ENCODE measurements around the gene TNFRSF11A. TPM values are rescaled to one million over a fixed set of nuclear protein-coding genes. Genes with fewer than 3 reads are reported as not detected.

TNFRSF11A gene
- total RNA-seq, 2 donors from 2014 or later = 56.2 to 83.3 TPM

DNA sequence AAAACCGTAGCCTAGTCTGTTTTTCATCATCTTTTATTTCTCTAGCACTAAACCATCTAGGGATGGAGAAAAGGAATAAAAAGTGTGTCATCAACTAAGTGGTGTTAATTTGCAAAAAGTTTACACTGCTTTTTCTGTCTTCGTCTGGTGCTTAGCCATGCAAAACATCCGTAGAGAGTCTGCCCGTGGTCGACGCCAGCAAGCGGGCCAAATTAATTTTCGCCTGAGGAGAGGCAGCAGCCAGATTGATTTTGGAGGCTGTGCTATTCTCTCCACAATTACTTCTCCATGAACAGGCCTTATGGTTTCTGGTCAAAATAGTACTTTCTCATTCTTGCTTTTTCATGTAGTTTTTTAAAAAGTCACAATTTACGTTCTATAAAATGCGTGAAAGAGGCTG lies 46.3 kb downstream of the TNFRSF11A start:
- intact Hi-C loops (cut with DNase I, micrococcal nuclease) = no loop called here
- no peak for ATAC-seq
- no peak for DNase-seq

DNA sequence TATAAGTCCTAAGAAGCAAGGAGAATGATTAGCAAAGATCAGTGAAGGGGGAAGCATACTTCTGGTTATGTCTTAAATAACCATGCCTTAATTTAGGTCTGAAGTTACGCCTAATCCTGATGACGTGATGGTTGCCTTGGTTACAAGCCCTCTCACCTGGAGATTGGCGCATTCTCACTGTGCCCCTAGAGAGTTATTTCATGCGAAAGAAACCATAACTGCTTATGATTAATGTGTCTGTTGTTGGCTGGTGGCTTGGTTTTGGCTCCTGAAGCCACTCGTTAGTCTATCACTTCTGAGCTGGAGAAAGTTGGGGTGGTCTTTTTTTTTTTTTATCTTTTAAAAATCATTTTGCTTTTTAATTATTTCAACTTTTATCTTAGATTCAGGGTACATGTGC lies 47.0 kb downstream of the TNFRSF11A start:
- no peak for ATAC-seq
- intact Hi-C loops (cut with DNase I, micrococcal nuclease) = no loop called here
- DNase-seq = no peak

DNA sequence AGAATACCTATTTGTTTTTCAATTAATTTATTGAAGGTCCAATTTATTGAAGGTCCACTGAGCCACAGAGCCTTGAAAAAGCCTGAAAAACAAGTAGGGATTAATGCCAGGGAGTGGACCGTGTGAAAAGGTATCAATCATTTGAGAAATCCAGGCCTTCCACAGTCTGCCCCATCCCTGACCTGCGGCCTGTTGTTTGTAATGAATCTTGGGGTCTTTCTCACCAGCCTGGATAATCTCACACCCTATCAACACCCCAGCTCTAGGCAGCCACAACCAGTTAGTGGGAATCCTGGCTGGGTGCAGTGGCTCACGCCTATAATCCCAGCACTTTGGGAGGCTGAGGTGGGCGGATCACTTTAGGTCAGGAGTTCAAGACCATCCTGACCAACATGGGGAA lies 47.8 kb downstream of the TNFRSF11A start:
- DNase-seq (no peak), ATAC-seq (no peak)
- intact Hi-C loops (cut with DNase I, micrococcal nuclease) = no loop called here

DNA sequence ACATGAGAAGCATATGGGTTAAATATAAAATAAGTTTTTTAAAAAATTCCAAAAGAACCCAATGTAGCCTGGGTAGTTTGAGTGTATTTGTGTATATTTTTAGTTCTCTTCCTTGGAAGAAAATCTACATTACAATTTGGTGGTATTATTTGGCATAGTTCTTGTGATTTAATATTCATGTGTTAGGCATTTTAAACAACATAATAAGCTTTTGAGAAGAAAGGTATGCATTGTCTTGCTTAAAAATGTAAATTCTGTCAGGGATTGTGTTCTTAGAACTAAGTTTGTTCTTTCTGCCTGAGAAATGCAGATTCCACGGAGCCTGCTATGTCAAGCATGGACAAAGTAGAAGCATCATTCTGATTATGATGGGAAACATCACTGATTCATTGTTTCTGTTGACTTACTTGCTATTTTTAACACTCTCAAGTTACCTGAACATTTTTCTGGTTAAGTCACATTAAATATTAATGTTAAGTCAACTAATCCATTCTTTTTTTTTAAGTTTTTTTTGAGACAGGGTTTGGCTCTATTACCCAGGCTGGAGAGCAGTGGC lies 49.4 kb downstream of the TNFRSF11A start:
- DNase-seq (no peak), ATAC-seq (no peak)
- intact Hi-C loops (cut with DNase I, micrococcal nuclease) = no loop called here

DNA sequence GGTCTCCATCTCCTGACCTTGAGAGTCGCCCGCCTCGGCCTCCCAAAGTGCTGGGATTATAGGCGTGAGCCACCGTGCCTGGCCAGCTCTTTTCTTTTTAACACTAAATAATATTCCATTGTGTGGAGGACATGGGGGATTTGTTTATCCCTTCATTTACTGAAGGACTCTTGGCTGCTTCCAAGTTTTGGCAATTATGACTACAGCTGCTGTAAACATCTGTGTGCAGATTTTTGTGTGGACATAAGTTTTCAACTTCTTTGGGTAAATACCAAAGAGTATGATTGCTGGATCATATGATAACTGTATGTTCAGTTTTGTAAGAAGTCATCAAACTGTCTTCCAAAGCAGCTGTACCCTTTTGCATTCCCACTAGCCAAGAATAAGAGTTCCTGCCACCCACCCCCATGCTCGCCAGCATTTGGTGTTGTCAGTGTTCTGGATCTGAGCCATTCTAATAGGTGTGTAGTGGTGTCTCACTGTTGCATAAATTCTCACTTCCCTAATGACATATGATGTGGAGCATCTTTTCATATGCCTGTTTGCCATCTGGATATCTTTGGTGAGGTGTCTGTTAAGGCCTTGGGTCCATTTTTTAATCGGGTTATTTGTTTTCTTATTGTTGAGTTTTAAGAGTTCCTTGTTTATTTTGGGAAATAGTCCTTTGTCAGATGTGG lies 52.2 kb downstream of the TNFRSF11A start:
- DNase-seq (no peak), ATAC-seq (no peak)
- intact Hi-C loops (cut with DNase I, micrococcal nuclease) = no loop called here

DNA sequence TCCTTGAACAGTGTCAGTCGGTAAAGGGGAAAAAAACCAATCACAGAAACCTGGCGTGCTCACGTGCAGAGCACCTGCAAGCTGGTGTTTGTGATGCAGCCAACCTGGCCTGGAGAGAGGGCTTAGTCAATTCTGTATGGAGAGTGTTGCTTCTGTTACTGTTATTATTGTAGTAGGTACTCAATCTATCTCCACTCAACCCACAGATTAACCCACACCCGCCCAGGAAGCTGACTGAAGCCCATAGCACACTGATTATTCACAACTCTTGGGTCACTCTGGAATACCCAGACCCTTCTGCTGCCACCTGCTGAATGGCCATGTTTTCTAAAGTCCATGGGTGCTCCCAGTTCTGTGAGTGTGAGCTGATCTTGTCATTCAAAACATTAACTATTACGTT lies 53.9 kb downstream of the TNFRSF11A start:
- DNase-seq (no peak), ATAC-seq (no peak)
- intact Hi-C loops (cut with DNase I, micrococcal nuclease) = no loop called here

DNA sequence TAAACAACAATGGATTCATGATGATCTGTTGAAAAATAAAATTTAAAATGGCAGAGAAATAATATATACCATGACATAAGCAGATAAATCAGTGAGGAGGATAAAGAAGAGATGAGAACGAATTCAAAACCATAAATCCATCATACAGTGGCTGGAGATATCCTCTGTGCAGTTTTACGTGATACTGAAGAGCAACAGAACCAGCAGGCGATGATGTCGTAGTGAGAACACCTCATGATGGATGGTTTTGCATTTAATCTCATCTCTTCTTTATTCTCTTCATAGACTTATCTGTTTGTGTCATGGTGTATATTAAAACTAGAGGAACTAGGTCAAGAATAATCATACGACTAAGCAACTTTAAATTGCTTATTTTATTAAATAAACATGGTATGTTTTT lies 56.3 kb downstream of the TNFRSF11A start:
- intact Hi-C loops (cut with DNase I, micrococcal nuclease) = no loop called here
- no peak for DNase-seq
- ATAC-seq = no peak

DNA sequence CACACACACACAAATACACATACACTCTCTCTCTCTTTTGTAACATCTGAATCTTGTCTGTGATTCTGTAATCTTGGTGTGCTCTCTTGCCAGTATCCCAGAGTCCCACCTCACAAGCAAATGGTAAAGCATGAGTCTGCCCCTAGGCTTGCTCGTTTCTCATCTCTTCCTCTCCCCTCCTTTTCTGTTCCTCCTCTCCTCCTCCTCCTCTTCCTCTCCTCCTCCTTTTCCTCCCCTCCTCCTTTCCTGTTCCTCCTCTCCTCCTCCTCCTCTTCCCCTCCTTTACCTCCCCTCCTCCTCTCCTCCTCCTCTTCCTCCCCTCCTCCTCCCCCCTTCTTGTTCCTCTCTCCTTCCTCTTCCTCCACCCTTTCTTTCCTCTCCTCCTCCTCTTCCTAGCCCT lies 59.0 kb downstream of the TNFRSF11A start:
- intact Hi-C loops (cut with DNase I, micrococcal nuclease) = no loop called here
- ATAC-seq (no peak), DNase-seq (no peak)

DNA sequence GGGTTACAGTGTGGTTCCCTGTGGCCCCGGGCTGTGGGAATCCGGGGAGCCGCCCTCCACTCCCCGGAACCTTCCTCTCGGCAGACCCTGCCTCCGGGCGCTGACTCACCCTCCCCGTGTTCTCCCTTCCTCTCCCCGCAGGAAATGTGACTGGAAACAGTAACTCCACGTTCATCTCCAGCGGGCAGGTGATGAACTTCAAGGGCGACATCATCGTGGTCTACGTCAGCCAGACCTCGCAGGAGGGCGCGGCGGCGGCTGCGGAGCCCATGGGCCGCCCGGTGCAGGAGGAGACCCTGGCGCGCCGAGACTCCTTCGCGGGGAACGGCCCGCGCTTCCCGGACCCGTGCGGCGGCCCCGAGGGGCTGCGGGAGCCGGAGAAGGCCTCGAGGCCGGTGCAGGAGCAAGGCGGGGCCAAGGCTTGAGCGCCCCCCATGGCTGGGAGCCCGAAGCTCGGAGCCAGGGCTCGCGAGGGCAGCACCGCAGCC lies 59.5 kb downstream of the TNFRSF11A start:
- DNase-seq = no peak
- intact Hi-C loops (cut with DNase I, micrococcal nuclease) = no loop called here
- ATAC-seq = no peak

DNA sequence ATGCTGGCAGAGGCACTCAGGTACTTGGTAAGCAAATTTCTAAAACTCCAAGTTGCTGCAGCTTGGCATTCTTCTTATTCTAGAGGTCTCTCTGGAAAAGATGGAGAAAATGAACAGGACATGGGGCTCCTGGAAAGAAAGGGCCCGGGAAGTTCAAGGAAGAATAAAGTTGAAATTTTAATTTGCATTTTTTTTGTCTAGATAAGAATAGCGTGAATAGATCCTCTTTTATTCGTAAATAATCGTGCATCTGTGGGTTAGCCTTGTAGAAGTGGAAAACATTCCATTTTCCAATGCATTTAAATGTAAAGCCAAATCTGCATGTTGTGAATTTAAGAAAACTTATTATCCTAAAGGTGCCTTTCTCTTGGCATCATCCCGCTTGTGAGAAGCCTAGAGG lies 61.0 kb downstream of the TNFRSF11A start:
- DNase-seq = no peak
- intact Hi-C loops (cut with DNase I, micrococcal nuclease) = no loop called here
- ATAC-seq = no peak

DNA sequence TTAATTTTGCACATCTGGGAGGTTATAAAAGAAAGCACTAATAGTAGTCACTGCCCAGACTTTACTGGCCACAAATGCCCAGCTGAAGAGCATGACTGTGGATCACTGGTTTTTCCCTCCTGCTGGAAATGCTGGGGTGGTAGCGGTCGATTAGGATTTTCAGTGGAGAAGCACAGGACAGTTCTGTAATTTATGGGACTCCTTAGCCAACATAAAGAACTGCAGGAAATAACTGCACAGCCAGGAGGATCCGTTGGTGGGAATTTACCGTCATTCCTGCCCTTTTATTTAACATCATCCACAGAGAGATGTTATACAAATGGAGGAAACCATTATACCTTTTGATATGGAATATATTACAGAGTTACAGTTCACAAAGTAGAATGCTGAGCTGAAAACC lies 61.5 kb downstream of the TNFRSF11A start:
- ATAC-seq (no peak), DNase-seq (no peak)
- intact Hi-C loops (cut with DNase I, micrococcal nuclease) = no loop called here

DNA sequence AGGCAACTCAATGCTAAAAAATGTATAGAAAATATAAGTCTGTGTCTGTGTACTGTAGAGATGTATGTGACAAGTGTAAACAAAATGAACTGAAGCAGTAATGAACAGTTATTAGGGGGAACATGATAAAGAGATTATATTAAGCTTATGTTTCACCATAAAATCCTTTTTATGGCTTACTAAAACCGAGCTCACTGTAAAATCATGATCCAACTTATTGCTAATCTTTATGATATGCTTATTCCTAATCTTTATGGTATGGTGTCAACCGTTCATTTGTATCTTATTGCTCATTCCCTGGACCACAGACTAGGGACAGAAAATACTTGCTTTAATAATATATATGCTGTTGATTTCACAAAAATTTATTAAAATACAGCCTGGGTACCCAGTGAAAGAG lies 62.1 kb downstream of the TNFRSF11A start:
- DNase-seq = no peak
- peak; percentile 69 for ATAC-seq
- intact Hi-C loops (cut with DNase I, micrococcal nuclease) = no loop called here

DNA sequence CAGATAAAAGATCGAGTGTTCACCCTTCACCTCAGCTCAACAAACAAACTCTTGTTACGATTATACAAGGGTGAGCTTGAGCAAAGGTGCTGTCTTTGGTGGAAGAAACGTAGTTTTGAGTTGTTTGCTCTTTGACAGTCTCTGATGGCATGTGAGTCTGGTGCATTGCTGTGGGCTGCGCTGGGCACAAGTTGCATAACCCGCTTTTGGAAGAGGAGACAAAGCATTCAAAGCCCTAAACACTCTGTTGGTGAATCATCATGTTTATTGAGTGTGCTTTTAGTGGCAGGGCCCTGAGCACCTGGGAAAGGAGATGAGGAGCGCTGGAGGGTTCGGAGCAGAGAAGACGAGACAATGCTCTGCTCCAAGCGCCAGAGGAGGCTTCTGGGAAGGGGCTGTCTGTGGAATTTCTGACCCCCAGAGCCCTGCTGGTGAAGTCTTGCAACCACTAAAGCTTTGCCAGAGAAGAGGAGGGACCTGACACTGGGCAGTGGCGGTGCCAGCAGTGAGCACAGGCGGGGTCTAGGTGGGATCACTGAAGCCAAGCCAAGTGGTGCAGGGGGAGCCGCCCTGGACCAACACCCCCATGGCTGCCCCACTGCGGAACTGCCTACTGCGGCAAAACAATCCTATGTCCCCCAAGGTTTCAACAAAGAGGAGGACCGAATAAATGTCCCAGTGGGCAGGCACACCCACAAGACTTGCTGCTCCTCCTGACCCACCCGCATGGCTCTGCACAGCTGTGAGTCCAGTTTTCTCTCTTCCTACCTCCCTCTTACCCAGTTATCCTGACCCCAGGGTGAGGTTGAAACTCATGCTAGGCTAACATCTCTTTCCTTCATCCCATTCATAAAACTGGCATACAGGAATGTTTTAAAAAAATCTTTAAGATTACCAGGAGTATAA lies 64.0 kb downstream of the TNFRSF11A start:
- ATAC-seq (peak; percentile 45), DNase-seq (no peak)
- intact Hi-C loops (cut with DNase I, micrococcal nuclease) = no loop called here

DNA sequence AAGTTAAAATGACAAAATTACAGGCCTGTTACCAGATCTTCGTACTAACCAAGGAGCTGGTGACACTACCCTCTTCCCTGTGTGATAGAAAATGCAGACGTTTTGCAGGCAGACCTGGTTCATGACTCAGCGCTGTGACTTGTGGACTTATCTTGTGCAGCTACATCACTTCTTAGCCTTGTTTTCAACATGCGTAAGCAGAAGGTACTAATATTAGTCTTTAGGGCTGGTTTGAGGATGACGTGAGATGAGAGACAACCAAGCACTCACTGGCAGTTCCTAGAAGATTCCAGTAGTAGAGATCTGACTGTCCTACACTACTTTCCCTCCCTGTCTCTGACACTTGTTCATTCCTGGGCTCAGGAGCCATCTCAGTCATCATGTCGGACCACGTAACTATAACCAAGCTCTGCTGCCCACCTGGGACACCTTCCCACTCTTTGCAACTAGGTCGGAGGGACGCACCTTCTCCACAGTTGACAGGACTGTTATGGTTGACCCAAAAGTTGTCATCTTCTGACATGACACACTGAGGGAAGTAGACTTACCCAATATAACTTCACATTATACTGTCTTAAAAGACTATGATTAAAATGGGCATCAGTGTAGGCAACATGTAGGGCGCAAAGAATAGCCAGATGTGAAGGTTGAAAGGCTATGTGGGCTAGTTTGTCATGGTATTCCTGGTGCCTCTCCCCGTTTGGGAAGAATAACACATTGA lies 64.8 kb downstream of the TNFRSF11A start:
- no peak for ATAC-seq
- no peak for DNase-seq
- intact Hi-C loops (cut with DNase I, micrococcal nuclease) = no loop called here

DNA sequence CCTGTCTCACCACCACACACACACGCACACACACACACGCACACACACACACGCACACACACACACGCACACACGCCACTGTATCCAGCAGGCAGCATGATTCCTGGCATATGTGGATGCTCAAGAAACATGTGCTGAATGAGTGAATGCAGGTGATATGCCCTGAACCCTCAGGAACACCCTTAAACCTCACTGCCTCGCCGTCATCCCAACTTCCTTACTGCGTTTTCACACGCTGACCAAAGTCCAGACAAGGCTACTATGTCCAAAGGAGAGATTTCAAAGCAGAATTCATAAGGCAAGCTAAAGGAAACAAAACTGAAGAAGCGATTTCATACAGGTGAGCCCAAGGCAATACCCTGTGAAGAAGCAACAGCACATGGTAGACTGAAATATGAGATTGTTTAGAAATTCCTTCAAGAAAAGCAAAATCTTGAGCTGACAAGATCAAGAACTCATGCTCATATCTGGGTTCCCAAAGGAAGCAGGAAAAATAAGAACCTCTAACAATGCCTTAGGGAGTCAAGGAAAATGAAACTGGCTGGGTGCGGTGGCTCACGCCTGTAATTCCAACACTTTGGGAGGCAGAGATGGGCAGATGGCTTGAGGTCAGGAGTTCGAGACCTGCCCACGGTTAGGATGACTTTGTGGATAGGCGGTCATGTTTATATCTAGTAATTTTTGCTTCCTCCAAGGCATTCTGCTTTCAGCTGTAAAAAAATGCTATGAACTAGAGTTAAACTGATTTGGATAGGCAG lies 69.1 kb downstream of the TNFRSF11A start:
- ATAC-seq = peak; percentile 89
- intact Hi-C loops (cut with DNase I, micrococcal nuclease) = no loop called here
- peak; percentile 60 to 71 for DNase-seq

DNA sequence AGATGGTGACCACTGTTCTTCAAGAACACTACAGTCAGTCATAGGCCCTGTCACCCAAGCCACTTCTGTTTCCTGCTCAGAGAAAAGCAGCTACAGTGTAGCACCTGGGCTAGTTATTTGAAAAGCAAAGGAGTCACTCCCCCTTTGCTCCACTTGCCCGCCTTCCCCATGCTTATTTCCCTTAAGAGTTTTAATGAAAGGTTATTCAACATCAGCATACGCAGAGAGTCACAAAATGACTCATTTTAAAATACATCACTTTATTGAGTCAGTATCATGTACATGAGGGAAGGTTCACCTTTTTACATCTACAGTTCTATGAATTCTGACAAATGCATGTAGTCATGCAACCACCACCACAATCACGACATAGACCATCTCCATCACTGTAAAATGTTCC lies 71.3 kb downstream of the TNFRSF11A start:
- ATAC-seq (no peak), DNase-seq (no peak)
- intact Hi-C loops (cut with DNase I, micrococcal nuclease) = no loop called here

DNA sequence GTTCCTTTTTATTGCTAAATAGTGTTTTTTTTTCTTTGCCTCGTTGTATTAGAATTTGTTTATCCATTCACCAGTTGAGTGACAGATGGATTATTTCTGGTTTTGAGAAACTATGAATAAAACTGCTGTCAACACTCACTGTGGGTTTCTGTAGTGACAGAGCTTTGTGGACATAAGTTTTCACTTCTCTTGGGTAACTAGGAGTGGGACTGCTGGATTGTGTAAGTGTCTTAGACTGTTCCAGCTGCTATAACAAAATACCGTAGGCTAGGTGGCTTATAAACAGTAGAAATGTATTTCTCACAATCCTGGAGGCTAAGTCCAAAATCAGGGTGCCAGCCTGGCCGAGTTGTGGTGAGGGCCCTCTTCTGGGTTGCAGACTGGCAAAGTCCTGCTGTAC lies 71.9 kb downstream of the TNFRSF11A start:
- DNase-seq (no peak), ATAC-seq (no peak)
- intact Hi-C loops (cut with DNase I, micrococcal nuclease) = no loop called here

DNA sequence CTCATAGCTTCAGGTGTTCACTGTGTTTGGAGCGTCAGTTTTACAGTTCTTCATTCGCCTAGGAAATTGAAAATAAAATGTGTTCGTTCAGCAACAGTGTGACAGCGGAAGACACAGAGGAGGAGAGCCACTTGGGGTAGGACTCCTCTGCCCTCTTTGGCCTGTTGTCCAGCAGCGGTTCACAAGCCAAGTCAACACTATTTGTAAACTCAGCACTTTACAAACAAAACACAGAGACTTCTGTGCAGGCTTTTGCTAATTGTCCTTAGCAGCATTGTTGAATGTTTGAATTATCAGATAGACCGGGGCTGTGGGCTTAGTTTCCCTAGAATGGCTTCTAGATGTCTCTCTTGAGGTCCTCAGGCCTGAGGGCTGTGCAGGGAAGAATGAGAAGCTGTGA lies 73.2 kb downstream of the TNFRSF11A start:
- intact Hi-C loops (cut with DNase I, micrococcal nuclease) = no loop called here
- DNase-seq = no peak
- no peak for ATAC-seq

DNA sequence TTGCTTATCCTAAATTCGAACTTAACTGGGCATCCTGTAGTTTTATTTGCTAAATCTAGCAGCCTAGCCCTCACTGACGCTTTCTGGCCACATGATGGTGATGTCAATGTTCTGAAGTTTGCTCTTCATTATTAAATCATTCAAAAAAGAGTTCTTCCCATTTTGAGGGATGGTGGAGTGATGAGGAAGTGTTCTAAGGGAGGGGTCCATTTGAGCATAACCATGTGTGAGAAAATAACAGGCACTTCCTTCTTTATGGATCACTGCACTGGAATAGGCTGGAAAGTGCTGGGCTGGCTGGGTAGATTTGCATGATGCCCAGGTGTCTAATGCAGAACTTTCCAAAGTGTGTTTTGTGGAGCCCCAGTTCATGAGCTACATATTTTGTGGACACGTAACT lies 74.2 kb downstream of the TNFRSF11A start:
- ATAC-seq (peak; percentile 72), DNase-seq (peak in 1 of 2 donors; percentile 57)
- intact Hi-C loops (cut with DNase I, micrococcal nuclease) = no loop called here
